Esophagus muscularis mucosa (tissue), 4 donors: ENCODE results near the gene ATP6V1F. TPM values are rescaled to one million over a fixed set of nuclear protein-coding genes. Genes with fewer than 3 reads are reported as not detected.

ENCODE experiments used
- DNase-seq: peaks from one replicate; pipeline ENCODE4 v3.0.0-alpha.2; 2017; ENCODE audit errors: extremely low spot score
- H3K27ac ChIP-seq, 4 donors: fragments of 200-600 bp; sonication (generic); replicated peaks in 1 of 4; 1 replicate in 3 of 4; 2 replicates in 1 of 4; pipeline ENCODE4 v1.5.1; 2016 to 2019; ENCODE audit warnings: mild to moderate bottlenecking in 1 of 4
- H3K27me3 ChIP-seq, 4 donors: fragments of 200-600 bp; sonication (generic); one replicate each; pipeline versions ENCODE4 v1.5.1 to v1.6.0; 2016 to 2019
- H3K36me3 ChIP-seq, 4 donors: fragments of 200-600 bp; sonication (generic); one replicate each; pipeline ENCODE4 v1.5.1; 2016 to 2019
- H3K4me1 ChIP-seq, 4 donors: fragments of 200-600 bp; sonication (generic); one replicate each; pipeline ENCODE4 v1.5.1; 2016 to 2019
- H3K4me3 ChIP-seq, 4 donors: fragments of 200-600 bp; sonication (generic); 1 replicate in 2 of 4; 2 replicates in 2 of 4; pipeline ENCODE4 v1.5.1; 2016 to 2019; ENCODE audit warnings: mild to moderate bottlenecking in 4 of 4, moderate library complexity in 1 of 4
- H3K9me3 ChIP-seq, 4 donors: fragments of 200-600 bp; sonication (generic); 1 replicate in 3 of 4; 2 replicates in 1 of 4; pipeline ENCODE4 v1.5.1; 2016 to 2019
- EP300 ChIP-seq: sonication (generic); formaldehyde crosslinking; IDR thresholded peaks from one replicate; pipeline ENCODE4 v1.6.1; 2017; ENCODE audit warnings: antibody characterized with exemption
- POLR2A ChIP-seq: fragments of 450-650 bp; IDR thresholded peaks from one replicate; pipeline ENCODE4 v1.6.1; 2017; ENCODE audit warnings: antibody characterized with exemption, moderate library complexity, mild to moderate bottlenecking, low read depth
- POLR2AphosphoS5 ChIP-seq, 2 donors: sonication (generic); formaldehyde crosslinking; IDR thresholded peaks; one replicate each; pipeline ENCODE4 v1.6.1; 2017; ENCODE audit warnings: antibody characterized with exemption in 2 of 2
- WGBS: methylation state at CpG from one replicate; pipeline ENCODE4 v1.1.5; 2018; 5-methylcytosine and 5-hydroxymethylcytosine counted together
- intact Hi-C: fragments of 100-400 bp; cut with DNase I; formaldehyde crosslinking; loops from one replicate; pipeline ENCODE4 v1.15.1; 2023
- total RNA-seq, 4 donors: library from RNA; depleted of rRNA; stranded (reverse); fragments of >200 nt; gene quantifications; one replicate each; pipeline versions ENCODE4 v1.1.0 to v1.2.1, GENCODE V29; 2016
- TF ChIP-seq, protein P1 (sequence below), 3 experiments: fragments of 200-600 bp in 2 of 3; fragments of 450-650 bp in 1 of 3; sonication (generic) in 2 of 3; IDR thresholded peaks; one replicate each; pipeline ENCODE4 v1.5.1; 2017 to 2019; ENCODE audit warnings: antibody characterized with exemption in 3 of 3, mild to moderate bottlenecking in 2 of 3, moderate library complexity in 1 of 3

Gene ATP6V1F
- total RNA-seq, 4 donors from 2014 or later: 74.3 to 108 (median 91.9) TPM

DNA sequence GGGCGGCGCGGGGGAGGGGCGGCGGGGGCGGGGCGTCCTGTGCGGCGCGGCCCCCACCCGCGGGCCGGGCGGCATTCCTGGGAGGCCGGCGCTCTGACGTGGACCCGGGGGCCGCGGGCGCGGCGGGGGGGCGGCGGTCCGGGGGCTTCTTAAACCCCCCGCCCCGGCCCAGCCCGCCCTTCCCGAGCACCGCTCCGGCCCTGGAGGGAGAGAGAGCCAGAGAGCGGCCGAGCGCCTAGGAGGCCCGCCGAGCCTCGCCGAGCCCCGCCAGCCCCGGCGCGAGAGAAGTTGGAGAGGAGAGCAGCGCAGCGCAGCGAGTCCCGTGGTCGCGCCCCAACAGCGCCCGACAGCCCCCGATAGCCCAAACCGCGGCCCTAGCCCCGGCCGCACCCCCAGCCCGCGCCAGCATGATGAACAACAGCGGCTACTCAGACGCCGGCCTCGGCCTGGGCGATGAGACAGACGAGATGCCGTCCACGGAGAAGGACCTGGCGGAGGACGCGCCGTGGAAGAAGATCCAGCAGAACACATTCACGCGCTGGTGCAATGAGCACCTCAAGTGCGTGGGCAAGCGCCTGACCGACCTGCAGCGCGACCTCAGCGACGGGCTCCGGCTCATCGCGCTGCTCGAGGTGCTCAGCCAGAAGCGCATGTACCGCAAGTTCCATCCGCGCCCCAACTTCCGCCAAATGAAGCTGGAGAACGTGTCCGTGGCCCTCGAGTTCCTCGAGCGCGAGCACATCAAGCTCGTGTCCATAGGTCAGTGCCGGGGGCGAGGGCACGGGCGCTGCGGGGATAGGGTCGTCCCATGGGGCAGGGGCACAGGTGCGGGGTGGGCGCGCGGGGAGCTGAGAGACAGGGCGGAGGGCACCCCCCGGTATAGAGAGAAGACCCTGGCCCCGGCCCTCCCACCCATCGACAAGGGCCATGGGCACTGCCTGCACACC is 32.2 kb upstream of the ATP6V1F start, which contains the start of gene FLNC:
TSS of gene FLNC (plus strand) at position 176 of the 947 bp plus-strand sequence. CDS start at position 408, 232 bp downstream.
- 8% methylated on average over 8 of the region's 109 CpGs for WGBS
- Histone ChIP-seq H3K4me3 (peak within 1 kb of the TSS; percentile 79 to 86 (median 82)), H3K27ac (peak within 1 kb of the TSS; percentile 97 to 99 (median 98)), H3K27me3 (peaks cover 0 to 4% (median 0%) of the 10 kb centered on the region in 4 donors), H3K4me1 (peaks cover 63 to 86% (median 83%) of the 10 kb centered on the region in 4 donors), H3K9me3 (no peaks in the 10 kb centered on the region), H3K36me3 (peaks cover 0 to 9% (median 6%) of the 10 kb centered on the region in 4 donors)
- no peak for DNase-seq
- no peak for TF ChIP-seq EP300
- TF ChIP-seq POLR2AphosphoS5 (IDR thresholded peaks at IDR 0.05): peak; percentile 71 to 94
- peak; percentile 89 for TF ChIP-seq POLR2A
- TF ChIP-seq, protein P1, sequence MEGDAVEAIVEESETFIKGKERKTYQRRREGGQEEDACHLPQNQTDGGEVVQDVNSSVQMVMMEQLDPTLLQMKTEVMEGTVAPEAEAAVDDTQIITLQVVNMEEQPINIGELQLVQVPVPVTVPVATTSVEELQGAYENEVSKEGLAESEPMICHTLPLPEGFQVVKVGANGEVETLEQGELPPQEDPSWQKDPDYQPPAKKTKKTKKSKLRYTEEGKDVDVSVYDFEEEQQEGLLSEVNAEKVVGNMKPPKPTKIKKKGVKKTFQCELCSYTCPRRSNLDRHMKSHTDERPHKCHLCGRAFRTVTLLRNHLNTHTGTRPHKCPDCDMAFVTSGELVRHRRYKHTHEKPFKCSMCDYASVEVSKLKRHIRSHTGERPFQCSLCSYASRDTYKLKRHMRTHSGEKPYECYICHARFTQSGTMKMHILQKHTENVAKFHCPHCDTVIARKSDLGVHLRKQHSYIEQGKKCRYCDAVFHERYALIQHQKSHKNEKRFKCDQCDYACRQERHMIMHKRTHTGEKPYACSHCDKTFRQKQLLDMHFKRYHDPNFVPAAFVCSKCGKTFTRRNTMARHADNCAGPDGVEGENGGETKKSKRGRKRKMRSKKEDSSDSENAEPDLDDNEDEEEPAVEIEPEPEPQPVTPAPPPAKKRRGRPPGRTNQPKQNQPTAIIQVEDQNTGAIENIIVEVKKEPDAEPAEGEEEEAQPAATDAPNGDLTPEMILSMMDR (IDR thresholded peaks at IDR 0.05): no peak
- intact Hi-C loops: loop anchor here (5.0 kb wide), 1 partner anchor 68 kb away; no protein-coding TSS in a partner anchor

DNA sequence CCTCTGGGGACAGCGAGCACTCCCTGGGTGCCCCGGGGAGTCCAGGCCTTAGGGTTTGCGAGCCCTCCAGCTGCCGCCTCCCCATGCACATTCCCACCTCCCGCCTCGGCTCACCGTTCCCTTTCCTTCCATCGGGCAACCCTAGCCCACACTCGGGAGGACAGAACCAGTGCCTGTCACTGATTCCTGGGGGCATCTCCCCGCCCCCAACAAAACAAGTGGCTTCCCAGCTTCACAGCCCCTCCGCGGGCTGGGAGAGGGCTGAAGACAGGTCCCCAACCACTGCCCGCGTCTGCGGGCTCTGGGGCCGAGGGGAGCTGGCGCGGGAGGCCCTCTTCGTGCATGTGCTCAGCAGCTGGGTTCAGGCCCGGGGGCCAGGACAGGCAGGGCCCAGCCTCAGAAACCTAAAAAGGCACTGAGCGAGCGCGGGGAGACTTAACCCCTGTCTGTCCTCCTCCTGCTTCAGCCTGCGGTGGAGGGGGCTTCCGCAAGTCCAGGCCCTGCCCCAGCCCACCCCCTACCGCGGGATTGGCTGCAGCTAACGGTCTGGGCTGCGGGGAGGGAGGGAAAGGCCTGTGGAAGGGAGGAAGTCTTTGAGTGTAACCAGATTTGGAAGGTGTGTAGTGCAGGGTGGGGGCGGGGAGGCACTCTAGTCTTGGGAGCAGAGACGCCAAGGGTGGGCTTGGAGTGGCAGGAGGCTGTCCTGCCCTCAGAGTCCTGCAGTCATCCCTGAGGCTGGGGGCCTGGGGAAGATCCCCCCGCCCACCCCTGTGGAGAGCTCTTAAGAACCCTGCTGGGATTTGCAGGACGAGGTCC is 31.3 kb upstream of the ATP6V1F start:
- intact Hi-C loops: loop anchor here (5.0 kb wide), 1 partner anchor 69 kb away; no protein-coding TSS in a partner anchor
- 6% methylated on average over 11 of the region's 33 CpGs for WGBS

DNA sequence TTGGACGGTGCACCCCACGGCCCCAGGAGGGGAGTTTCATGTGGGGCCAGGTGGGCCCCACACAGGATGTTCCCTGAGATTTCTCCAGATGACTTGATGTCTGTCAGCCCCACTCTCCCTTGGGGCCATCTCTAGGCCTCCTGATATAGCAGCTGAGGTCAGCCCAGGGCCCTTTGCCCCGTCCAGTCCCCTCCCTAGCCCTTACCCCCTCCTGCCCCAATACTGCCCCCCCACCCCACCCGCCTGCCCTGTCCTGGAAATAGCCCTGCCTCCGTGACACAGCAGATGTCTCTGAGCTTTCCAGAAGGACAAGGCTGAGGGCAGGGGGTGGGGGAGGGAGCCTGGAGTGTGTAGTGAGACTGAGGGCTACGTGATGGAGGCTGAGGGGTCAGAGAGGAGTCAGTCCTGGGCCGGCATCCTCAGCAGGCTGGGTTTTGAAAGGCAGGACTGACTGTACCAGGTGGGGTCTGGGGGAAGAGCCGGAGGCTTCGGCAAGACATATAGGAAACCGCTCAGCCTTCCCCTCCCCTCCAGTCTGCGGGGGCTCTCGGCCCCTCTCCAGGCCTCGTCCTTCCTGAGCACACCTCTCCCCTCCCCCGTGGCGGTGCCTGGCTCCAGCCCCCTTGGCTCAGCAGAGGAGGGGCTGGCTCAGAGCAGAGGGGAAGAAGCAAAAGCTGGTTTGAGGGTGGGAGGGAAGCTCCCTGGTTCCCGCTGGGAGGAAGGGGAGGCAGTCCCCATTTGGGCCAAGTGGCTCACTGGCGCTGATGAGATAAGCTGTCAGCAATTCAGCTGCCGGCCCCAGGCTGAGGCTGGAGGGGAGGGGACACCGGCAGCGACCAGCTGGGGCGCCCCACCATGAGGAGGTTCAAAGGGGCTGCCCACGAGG is 30.4 kb upstream of the ATP6V1F start:
- peak in 1 of 2 donors; percentile 28 for TF ChIP-seq POLR2AphosphoS5 (IDR thresholded peaks at IDR 0.05)
- TF ChIP-seq, protein P1 (IDR thresholded peaks at IDR 0.05): no peak
- no peak for DNase-seq
- Histone ChIP-seq H3K4me3 (peak overlapping the region; percentile 79 to 86 (median 82)), H3K27me3 (peaks cover 0 to 4% (median 0%) of the 10 kb centered on the region in 4 donors), H3K9me3 (no peaks in the 10 kb centered on the region), H3K4me1 (peaks cover 65 to 99% (median 97%) of the 10 kb centered on the region in 4 donors), H3K36me3 (peaks cover under 1 to 25% (median 24%) of the 10 kb centered on the region in 4 donors), H3K27ac (peak overlapping the region; percentile 97 to 99 (median 98))
- 8% methylated on average over 9 of the region's 22 CpGs for WGBS
- intact Hi-C loops: loop anchor here (5.0 kb wide), 1 partner anchor 70 kb away; no protein-coding TSS in a partner anchor

More for the DNA sequence above, 31.3 kb upstream of the ATP6V1F start:
- Histone ChIP-seq H3K36me3 (peaks cover 0 to 16% (median 15%) of the 10 kb centered on the region in 4 donors), H3K4me3 (peak overlapping the region; percentile 79 to 86 (median 82)), H3K27me3 (peaks cover 0 to 4% (median 0%) of the 10 kb centered on the region in 4 donors), H3K4me1 (peaks cover 70 to 95% (median 92%) of the 10 kb centered on the region in 4 donors), H3K27ac (peak overlapping the region; percentile 97 to 99 (median 98)), H3K9me3 (no peaks in the 10 kb centered on the region)
- no peak for DNase-seq
- TF ChIP-seq, protein P1 (IDR thresholded peaks at IDR 0.05): no peak
- TF ChIP-seq EP300 (no peak), POLR2AphosphoS5 (IDR thresholded peaks at IDR 0.05) (peak; percentile 88 to 92), POLR2A (peak; percentile 32)

DNA sequence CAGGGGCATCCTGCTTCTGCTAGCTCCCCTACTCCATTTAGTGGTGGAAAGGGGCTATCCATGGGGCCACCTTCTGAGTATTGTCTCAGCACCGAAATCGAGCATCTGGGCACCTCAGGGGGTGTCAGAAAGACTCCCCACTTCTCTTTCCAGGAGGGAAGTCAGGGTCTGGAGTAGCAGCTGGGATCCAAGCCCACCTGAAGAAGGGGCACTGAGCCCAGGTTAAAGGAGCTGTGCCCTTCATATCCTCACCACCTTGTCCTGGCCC is 29.8 kb upstream of the ATP6V1F start:
- no peak for TF ChIP-seq POLR2A
- peak overlapping the region; percentile 79 to 86 (median 82) for H3K4me3 ChIP-seq
- no peaks in the 10 kb centered on the region for H3K9me3 ChIP-seq
- peaks cover 0 to 4% (median 0%) of the 10 kb centered on the region in 4 donors for H3K27me3 ChIP-seq
- no peak for DNase-seq
- peak overlapping the region; percentile 97 to 99 (median 98) for H3K27ac ChIP-seq
- H3K36me3 ChIP-seq: peaks cover 5 to 31% (median 29%) of the 10 kb centered on the region in 4 donors
- intact Hi-C loops: loop anchor here (5.0 kb wide), 1 partner anchor 71 kb away; no protein-coding TSS in a partner anchor
- H3K4me1 ChIP-seq: peaks cover 60 to 98% (median 93%) of the 10 kb centered on the region in 4 donors
- WGBS: no CpG with 5 or more reads among the region's 2 CpGs
